Skeletal muscle cell (primary cell): ENCODE results near the gene CCSER2.
"Not testable (repeated sequence)": the region's sequence is repeated elsewhere in the genome, so short reads cannot be mapped to it uniquely, and the experiment has no call there.

ENCODE experiments used
- DNase-seq: peaks from one replicate; pipeline ENCODE4 v3.0.0-alpha.2; 2010; ENCODE audit warnings: low read depth
- H3K4me3 ChIP-seq: 2 replicates; pipeline ENCODE4 v1.5.1; 2011; ENCODE audit warnings: low read depth, mild to moderate bottlenecking, control low read depth, low read length, moderate library complexity

The CCSER2 gene

GRCh38 chr10:84415539-84416244 is 87.3 kb downstream of the CCSER2 start:
- DNase-seq = no peak

DNA sequence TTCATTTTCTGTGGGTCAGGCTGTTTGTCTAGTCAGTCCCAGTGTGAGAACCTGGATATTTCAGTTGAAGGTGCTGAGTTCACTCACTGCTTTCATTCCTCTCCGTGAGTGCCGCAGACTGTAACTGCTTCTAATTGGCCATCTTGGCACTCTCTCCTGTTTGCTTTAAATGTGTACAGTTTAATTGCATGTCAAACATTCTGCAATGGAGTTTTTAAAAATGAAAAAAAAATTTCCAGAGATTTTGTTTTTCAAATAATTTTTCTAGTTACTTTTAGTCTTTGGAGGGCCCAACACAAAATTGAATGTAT is 87.8 kb downstream of the CCSER2 start:
- H3K4me3 ChIP-seq = no peak overlapping the region
- no peak for DNase-seq

More at GRCh38 chr10:84415539-84416244, 87.3 kb downstream of the CCSER2 start:
- no peak overlapping the region for H3K4me3 ChIP-seq

- H3K4me3 ChIP-seq = no peak overlapping the region
- DNase-seq = no peak
Measured at GRCh38 chr10:84423719-84424118, 95.3 kb downstream of the CCSER2 start.

DNA sequence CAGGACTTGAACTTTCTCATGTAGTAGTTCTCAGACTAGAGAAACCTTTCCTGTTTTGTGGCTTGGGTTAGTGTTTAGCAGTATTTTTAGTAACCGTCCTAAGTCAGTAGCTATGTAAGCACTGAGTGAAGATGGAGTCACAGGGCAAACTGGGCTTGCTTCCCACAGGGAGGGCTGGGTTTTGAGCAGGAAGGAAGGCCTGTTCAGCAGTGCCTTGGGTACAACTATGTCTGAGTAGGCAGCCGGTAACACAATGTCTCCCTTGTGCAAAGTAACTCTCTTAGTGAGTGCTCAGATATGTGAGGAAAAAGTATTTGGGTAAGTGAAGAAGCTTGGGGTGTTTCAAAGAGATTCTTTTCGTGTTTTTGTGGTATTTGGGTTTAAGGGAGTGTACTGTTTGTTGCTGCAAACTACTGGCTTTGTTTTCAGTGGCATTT is 96.4 kb downstream of the CCSER2 start:
- H3K4me3 ChIP-seq = peak overlapping the region; percentile 27
- peak; percentile 90 for DNase-seq

- no peak overlapping the region for H3K4me3 ChIP-seq
- DNase-seq = no peak
Measured at GRCh38 chr10:84427903-84428650, 99.7 kb downstream of the CCSER2 start.

DNA sequence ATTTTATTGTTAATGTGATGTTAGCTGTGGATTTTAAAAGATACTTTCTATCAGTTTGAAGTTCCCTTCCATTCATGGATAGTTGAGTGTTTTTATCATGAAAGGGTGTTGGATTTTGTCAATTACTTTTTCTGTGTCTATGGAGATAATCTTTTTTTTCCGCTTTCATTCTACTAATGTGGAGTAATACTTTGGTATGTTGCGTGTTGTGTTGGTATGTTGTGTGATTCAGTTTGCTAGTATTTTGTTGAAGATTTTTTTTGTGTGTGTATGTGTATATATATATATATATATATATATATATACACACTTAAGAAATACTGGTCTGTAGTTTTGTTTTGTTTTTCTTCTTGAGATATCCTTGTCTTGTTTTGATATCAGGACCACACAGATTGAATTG is 100.3 kb downstream of the CCSER2 start:
- H3K4me3 ChIP-seq = no peak overlapping the region
- no peak for DNase-seq

DNA sequence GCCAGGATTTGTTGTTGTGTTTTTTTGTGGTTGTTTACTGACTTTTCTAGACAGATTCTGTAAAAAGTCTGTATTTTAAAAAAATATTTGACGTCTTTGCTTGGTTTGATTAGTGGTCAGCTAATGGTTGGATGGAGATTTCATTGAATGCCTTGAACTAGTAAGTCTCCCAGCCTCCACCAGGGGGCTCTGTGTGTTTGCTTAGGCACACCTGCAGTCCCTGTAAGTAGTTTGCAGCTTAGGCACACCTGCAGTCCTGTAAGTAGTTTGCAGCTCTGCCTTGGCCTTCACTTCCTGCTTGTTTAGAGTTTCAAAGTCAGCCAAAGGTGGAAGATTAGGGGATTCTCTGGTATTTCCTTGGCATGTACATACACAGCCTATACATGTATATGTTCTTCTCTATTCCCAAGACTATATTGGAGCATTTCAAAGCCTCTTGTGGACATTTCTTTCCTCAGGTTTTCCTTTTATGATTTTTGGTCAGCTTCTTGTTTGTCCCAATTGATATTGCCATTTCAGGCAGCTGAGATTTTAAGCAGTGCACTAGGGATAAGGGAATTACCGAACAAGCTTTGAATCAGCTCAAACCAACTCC is 101.6 kb downstream of the CCSER2 start:
- no peak for DNase-seq
- no peak overlapping the region for H3K4me3 ChIP-seq

DNA sequence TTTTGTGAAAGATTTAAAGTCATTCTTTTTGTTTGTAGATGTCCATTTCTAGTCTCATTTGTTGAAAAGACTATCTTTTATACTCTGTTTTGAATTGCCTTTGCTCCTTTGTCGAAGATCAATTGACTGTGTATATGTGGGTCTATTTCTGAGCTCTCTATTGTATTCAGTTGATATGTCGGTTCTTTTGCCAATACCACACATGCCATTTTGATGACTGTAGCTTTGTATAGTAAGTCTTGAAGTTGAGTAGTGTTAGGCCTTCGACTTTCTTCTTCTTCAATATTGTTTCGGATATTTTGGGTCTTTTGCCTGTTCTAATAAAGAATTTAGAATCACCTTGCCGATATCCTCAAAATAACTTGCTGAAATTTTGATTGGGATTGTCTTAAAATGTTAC is 104.5 kb downstream of the CCSER2 start:
- H3K4me3 ChIP-seq = no peak overlapping the region
- DNase-seq = no peak

DNA sequence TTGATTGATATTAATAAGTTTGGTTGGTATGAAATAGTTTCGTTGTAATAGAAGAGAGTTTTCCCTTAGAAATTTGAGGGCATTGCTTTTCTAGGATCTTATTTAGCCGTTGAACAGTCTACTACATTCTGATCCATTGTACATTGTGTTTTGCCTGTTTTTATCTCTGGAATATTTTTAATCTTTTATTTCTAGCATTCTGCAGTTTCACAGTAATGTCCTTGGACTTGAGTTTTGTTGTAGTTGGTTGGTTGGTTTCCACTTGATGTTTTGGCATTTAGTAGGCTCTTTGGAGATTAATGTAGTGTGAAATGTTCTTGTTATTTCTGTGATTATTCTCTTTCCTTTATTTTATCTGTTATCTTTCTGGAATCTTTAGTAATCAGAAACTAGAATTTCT is 112.4 kb downstream of the CCSER2 start:
- H3K4me3 ChIP-seq = no peak overlapping the region
- DNase-seq = no peak

DNA sequence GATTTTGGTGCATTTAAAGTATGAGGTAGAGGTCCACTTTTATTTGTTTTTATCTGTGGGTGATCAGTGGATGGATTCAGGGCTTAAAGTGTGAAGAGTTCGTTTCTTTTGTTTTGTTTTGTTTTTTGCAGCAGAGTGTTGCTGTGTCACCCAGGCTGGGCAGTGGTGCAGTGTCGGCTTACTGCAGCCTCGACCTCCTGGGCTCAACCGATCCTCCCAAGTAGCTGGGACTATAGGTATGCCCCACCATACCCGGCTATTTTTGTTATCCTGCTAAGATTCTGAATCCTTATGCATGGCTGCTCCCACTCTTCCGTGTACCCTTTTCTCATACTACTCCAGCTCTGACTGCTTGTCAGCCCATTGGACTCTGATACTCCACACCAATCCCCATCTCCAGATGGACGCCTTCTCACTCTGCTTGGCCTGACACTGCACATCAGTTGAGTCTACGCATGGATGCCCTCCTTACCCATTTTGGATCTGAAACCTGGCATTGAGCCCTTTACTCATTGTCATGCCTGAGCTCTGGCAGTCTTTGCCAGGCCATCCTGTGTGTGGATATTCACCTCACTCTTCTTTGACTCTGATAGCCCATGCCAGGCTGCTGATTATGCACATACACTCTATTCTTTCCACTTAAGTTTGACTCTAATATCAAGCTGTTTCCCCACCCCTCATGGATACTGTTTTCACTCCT is 119.5 kb downstream of the CCSER2 start:
- DNase-seq = no peak
- H3K4me3 ChIP-seq = no peak overlapping the region

DNA sequence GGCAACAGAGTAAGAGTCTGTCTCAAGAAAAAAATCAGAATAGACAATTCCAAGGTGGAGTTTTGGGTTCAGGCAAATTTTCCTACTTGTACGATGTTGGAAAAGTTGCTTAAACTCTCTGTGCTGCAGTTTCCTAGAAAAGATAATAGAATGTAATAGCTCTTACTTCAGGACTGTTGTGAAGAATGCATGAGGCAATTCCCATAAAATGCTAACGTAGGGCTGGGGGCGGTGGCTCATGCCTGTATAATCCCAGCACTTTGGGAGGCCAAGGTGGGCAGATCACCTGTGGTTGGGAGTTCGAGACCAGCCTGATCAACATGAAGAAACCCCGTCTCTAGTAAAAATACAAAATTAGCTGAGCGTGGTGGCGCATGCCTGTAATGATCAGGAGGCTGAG is 121.0 kb downstream of the CCSER2 start:
- H3K4me3 ChIP-seq, DNase-seq: not testable (repeated sequence)

GRCh38 chr10:84452003-84452402 is 123.6 kb downstream of the CCSER2 start:
- no peak overlapping the region for H3K4me3 ChIP-seq
- no peak for DNase-seq

- no peak for DNase-seq
- H3K4me3 ChIP-seq = no peak overlapping the region
Measured at GRCh38 chr10:84453303-84453702, 124.9 kb downstream of the CCSER2 start.

- DNase-seq = no peak
- no peak overlapping the region for H3K4me3 ChIP-seq
Measured at GRCh38 chr10:84456126-84456525, 127.7 kb downstream of the CCSER2 start.

DNA sequence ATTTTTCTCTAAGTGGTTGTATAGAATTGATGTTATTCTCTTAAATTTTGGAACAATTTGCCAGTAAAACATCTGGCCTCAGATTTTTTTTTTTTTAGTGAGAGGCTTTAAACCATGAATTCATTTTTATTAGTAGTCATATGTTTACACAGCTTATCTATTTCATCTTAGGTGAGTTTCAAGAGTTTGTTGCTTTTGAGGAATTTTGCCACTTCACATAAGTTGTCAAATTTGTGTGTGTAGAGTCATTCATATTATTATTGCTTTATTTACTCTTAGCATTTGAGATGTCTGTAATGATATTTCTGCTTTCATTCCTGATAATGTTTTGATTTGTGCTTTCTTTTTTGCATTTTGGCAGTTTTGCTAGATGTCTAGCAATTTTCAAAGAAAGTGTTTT is 132.1 kb downstream of the CCSER2 start:
- no peak overlapping the region for H3K4me3 ChIP-seq
- DNase-seq = no peak

DNA sequence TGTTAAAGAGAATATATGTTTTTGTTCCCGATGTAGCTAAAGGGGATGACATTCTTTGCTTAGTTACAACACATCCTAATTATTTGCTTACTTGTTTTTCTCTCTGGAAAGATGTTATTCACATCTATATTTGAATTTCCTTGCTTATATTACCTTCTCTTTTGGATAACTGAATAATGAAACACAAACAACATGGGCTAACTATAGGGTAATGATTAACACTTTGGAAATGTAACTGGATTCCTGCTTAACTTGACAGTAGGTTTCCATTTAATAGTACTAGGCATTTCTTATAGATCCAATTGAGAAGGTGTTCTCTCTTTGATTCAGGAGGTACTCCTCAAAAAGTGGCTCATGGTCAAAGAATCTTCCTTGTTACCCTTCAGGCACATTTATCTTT is 141.1 kb downstream of the CCSER2 start:
- no peak overlapping the region for H3K4me3 ChIP-seq
- no peak for DNase-seq

GRCh38 chr10:84473136-84473535 is 144.7 kb downstream of the CCSER2 start:
- H3K4me3 ChIP-seq = no peak overlapping the region
- DNase-seq = no peak

GRCh38 chr10:84477398-84478128 is 149.2 kb downstream of the CCSER2 start:
- H3K4me3 ChIP-seq = no peak overlapping the region
- no peak for DNase-seq

GRCh38 chr10:84478151-84478550 is 149.8 kb downstream of the CCSER2 start:
- peak; percentile 20 for DNase-seq
- H3K4me3 ChIP-seq = no peak overlapping the region

DNA sequence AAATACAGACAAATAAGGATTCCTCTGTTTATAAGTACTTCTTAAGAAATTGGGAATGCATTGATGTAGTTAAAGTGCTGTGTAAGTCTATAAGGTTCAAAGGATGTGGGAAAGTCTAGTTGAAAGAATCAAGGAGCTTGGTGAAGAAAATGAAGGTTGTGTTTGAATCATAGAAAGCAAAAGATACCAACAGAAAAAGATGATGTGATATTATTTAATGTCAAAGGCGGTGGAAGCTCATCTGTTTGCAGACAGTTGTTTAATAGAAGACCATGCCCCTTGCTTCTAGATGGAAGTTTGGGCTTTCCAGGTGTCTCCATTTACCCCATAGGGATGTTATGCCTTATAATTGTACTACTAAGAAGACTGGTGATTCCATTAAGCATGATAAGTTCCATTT is 150.3 kb downstream of the CCSER2 start:
- no peak overlapping the region for H3K4me3 ChIP-seq
- no peak for DNase-seq
